MM.1S (cell line): Measurements from ENCODE around the gene PRR18.

Experiments used
- DNase-seq: peaks from one replicate; pipeline ENCODE4 v3.0.0-alpha.2; 2015
- H2AFZ ChIP-seq: fragments of 300-600 bp; sonication (generic); 2 replicates; pipeline ENCODE4 v1.6.0; 2016; ENCODE audit warnings: antibody characterized with exemption, low read length
- H3F3A ChIP-seq: fragments of 300-600 bp; sonication (generic); 2 replicates; pipeline ENCODE4 v1.6.1; 2016; ENCODE audit warnings: mild to moderate bottlenecking, antibody characterized with exemption, low read length, moderate library complexity, mixed read lengths; ENCODE audit not compliant: insufficient read depth
- H3K27ac ChIP-seq: fragments of 300-600 bp; sonication (generic); 2 replicates; pipeline ENCODE4 v1.5.1; 2016; ENCODE audit warnings: mild to moderate bottlenecking, low read length
- H3K27me3 ChIP-seq: fragments of 300-600 bp; sonication (generic); replicated peaks from 2 replicates; pipeline ENCODE4 v1.6.0; 2016; ENCODE audit warnings: low read length; ENCODE audit not compliant: insufficient read depth
- H3K36me3 ChIP-seq: fragments of 300-600 bp; sonication (generic); replicated peaks from 2 replicates; pipeline ENCODE4 v1.6.1; 2016; ENCODE audit warnings: mild to moderate bottlenecking, low read length, mixed read lengths; ENCODE audit not compliant: insufficient read depth
- H3K4me1 ChIP-seq: fragments of 300-600 bp; sonication (generic); 2 replicates; pipeline ENCODE4 v1.6.1; 2016; ENCODE audit warnings: low read length, mixed read lengths
- H3K4me2 ChIP-seq: fragments of 300-600 bp; sonication (generic); 2 replicates; pipeline ENCODE4 v1.6.0; 2016; ENCODE audit warnings: low read depth, low read length
- H3K4me3 ChIP-seq: fragments of 300-600 bp; sonication (generic); 2 replicates; pipeline ENCODE4 v1.5.1; 2016; ENCODE audit warnings: low read length, mixed read lengths
- H3K79me2 ChIP-seq: fragments of 300-600 bp; sonication (generic); 2 replicates; pipeline ENCODE4 v1.6.1; 2016; ENCODE audit warnings: mixed run types, low read length, mixed read lengths
- H3K9ac ChIP-seq: fragments of 300-600 bp; sonication (generic); 2 replicates; pipeline ENCODE4 v1.6.1; 2016; ENCODE audit warnings: low read length, mixed read lengths
- H3K9me2 ChIP-seq: fragments of 300-600 bp; sonication (generic); replicated peaks from 2 replicates; pipeline ENCODE4 v1.6.1; 2016; ENCODE audit warnings: mild to moderate bottlenecking, low read length, mixed read lengths; ENCODE audit not compliant: insufficient read depth
- H3K9me3 ChIP-seq: fragments of 300-600 bp; sonication (generic); replicated peaks from 2 replicates; pipeline ENCODE4 v1.6.1; 2016; ENCODE audit warnings: mild to moderate bottlenecking, low read length, mixed read lengths; ENCODE audit not compliant: insufficient read depth
- H4K20me1 ChIP-seq: fragments of 300-600 bp; sonication (generic); 2 replicates; pipeline ENCODE4 v1.6.1; 2016; ENCODE audit warnings: mild to moderate bottlenecking, low read length, moderate library complexity, mixed read lengths; ENCODE audit not compliant: insufficient read depth
- EZH2 ChIP-seq: fragments of 300-600 bp; sonication (generic); optimal IDR thresholded peaks from 2 replicates; pipeline ENCODE3; 2017; ENCODE audit warnings: low read depth, mild to moderate bottlenecking, antibody characterized with exemption, low read length, mixed read lengths
- EZH2phosphoT487 ChIP-seq: fragments of 300-600 bp; sonication (generic); IDR thresholded peaks from 2 replicates; pipeline ENCODE4 v1.6.1; 2018; ENCODE audit warnings: antibody characterized with exemption, low read length
- TF ChIP-seq, protein P1 (sequence below): fragments of 300-600 bp; sonication (generic); IDR thresholded peaks from 2 replicates; pipeline ENCODE4 v1.5.1; 2016; ENCODE audit warnings: antibody characterized with exemption, low read length, mixed read lengths

Gene PRR18

DNA sequence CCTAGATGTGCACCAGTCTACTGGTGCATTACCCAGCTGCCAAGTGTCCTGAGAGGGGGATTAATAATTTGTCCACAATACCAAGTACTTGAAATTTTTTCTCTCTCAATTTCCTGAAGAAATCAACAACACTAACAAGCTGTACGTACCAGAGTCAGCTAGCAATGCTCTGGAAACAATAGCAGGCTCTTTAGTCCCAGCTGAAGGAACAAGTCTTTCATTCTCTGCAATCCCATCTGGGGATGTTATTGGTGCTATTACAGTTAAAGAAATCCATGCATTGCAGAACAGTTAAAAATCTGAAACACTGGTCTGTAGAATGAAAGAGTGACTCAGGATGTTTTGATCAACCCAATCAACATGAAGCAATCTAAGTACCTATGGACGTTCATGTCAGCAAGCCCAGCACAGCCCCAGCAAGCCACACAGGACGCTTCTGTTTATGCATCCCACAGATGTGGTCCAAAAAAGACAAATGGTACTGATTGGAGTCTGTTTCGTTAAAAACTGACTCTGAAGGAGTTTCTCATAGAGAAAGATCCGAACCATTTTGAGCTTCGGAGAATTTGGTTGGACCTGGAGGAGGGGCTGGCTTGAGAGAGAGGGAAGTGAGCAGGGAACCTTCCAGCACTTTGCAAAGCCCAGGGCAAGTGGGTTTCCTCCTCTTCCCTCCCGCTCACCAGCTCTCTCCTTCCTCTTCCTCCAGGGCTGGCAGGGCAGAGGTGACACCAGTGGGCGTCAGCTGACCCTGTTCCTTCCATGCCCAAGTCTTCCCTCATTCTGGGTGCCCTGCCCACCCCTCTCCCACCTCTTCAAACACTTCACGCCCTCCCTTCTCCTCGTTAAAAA lies 11.9 kb downstream of the PRR18 start:
- Histone ChIP-seq H3K9me2 (no peaks in the 10 kb centered on the region), H3K27ac (no peak overlapping the region), H3K4me3 (no peak overlapping the region), H3K36me3 (no peaks in the 10 kb centered on the region), H3K9me3 (no peaks in the 10 kb centered on the region), H3K4me2 (no peak overlapping the region), H3K79me2 (no peaks in the 10 kb centered on the region), H3F3A (no peaks in the 10 kb centered on the region), H3K27me3 (no peaks in the 10 kb centered on the region), H4K20me1 (no peaks in the 10 kb centered on the region), H2AFZ (no peak overlapping the region), H3K9ac (no peak overlapping the region), H3K4me1 (no peaks in the 10 kb centered on the region)
- TF ChIP-seq EZH2 (no peak), EZH2phosphoT487 (no peak)
- TF ChIP-seq, protein P1, sequence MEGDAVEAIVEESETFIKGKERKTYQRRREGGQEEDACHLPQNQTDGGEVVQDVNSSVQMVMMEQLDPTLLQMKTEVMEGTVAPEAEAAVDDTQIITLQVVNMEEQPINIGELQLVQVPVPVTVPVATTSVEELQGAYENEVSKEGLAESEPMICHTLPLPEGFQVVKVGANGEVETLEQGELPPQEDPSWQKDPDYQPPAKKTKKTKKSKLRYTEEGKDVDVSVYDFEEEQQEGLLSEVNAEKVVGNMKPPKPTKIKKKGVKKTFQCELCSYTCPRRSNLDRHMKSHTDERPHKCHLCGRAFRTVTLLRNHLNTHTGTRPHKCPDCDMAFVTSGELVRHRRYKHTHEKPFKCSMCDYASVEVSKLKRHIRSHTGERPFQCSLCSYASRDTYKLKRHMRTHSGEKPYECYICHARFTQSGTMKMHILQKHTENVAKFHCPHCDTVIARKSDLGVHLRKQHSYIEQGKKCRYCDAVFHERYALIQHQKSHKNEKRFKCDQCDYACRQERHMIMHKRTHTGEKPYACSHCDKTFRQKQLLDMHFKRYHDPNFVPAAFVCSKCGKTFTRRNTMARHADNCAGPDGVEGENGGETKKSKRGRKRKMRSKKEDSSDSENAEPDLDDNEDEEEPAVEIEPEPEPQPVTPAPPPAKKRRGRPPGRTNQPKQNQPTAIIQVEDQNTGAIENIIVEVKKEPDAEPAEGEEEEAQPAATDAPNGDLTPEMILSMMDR, result no peak
- DNase-seq, result no peak

DNA sequence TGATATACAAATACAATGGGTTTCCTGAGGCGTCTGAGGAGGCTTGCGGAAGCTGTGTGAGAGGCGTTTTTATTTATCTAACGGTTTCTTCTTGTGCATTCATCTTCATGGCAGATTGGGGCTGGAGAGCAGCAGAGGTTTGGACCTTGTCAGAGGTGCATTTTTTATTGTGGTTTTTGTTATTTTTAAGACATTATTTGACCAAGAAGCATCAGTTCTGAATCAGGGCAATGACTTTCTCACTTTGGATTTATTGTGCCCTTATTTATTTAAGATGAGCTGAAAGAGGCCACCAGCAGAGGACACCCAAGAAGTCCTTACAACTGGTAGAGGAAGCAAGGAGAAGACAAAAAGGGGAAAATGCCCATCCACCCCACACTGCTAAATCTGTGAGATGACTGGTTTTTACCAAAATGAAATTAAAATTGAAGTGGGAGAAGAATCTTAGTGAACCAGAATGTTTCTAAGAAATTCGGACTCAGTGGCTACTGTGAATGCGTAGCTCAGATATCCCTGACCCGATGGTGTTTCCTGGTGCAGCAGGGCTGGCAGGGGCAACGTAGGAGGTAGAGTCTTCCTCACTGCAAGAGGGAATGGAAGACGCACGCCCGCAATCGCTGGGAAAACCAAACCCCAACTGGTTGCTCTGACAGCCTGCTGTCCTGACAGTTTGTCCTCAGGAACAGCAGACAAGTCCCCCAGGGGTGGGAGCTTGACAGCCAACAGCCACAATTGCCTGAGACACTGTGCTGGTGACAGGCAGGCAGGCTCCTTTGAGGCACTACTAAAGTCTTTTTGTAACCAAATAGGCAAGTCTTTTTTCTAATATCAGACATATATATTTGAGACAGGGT lies 14.2 kb downstream of the PRR18 start:
- H3F3A ChIP-seq, result no peaks in the 10 kb centered on the region

DNA sequence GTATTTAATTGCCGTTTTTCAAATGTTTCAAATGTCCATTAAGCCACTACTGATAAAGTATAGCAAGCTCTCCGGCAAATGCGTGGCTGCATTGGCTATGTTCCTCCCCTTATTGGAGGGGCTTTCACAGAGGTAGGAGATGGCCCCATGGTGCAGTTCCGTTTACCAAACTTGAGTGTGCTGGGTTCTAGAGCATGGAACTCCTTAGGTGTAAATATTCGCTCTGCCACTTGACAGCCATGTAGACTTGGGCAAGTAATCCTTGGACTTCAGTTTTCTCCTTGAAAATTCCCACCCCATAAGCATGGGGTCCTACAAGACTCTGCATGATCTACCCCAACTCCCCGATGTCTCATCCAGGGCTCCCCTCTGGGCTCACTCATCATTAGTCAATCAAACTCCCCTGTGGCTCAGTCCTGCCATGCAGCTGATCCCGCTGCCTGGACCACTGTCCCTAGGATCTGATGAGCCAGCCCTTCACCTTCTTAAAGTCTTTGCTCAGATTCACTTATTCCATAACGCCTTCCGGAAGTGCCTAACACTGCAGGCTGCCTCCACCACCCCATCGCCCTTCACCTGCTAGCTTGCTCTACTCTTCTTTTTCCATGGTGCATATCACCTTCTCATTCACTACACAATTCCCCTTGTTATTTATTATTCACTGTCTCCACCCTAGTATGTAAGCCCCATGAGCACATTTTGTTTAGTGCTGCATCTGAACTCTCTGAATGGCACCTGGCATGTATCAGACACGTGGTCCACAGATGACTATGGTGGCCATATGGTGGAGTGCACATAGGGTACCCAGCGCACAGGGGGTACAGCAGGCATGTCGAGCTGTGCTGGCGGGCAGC lies 18.8 kb downstream of the PRR18 start:
- DNase-seq, result no peak
- Histone ChIP-seq H3K4me1 (no peaks in the 10 kb centered on the region), H3K9ac (no peak overlapping the region), H3K4me3 (no peak overlapping the region), H3K36me3 (no peaks in the 10 kb centered on the region), H3K79me2 (no peaks in the 10 kb centered on the region), H3K9me2 (no peaks in the 10 kb centered on the region), H3K27ac (no peak overlapping the region), H2AFZ (no peak overlapping the region), H3K9me3 (no peaks in the 10 kb centered on the region), H4K20me1 (no peaks in the 10 kb centered on the region), H3F3A (no peaks in the 10 kb centered on the region), H3K4me2 (no peak overlapping the region), H3K27me3 (no peaks in the 10 kb centered on the region)
- TF ChIP-seq EZH2phosphoT487 (no peak), EZH2 (no peak)
- TF ChIP-seq, protein P1, result no peak

More for the DNA sequence above, 14.2 kb downstream of the PRR18 start:
- H3K9me2 ChIP-seq, result no peaks in the 10 kb centered on the region
- H3K79me2 ChIP-seq, result no peaks in the 10 kb centered on the region
- no peak overlapping the region for H3K4me3 ChIP-seq
- TF ChIP-seq, protein P1, result no peak
- TF ChIP-seq EZH2phosphoT487 (no peak), EZH2 (no peak)
- no peak overlapping the region for H3K27ac ChIP-seq
- H3K9ac ChIP-seq, result no peak overlapping the region
- H3K36me3 ChIP-seq, result no peaks in the 10 kb centered on the region
- H3K27me3 ChIP-seq, result no peaks in the 10 kb centered on the region
- H3K4me2 ChIP-seq, result no peak overlapping the region
- H2AFZ ChIP-seq, result no peak overlapping the region
- H4K20me1 ChIP-seq, result no peaks in the 10 kb centered on the region
- H3K9me3 ChIP-seq, result no peaks in the 10 kb centered on the region
- no peak for DNase-seq
- no peaks in the 10 kb centered on the region for H3K4me1 ChIP-seq
